Endothelial cell of umbilical vein (primary cell): ENCODE data around the gene DAAM1. TPM values are rescaled to one million over a fixed set of nuclear protein-coding genes. Genes with fewer than 3 reads are reported as not detected.

ENCODE experiments used
- BruUV-seq: library from RNA; stranded (reverse); fragments of 400-500 nt; replicated peaks from 2 replicates; lab custom pipeline; 2021; lab: Mats Ljungman, UMichigan
- CTCF ChIA-PET: fragments of 300-600, 350-600 bp; sonication (Branson Sonifier 250); formaldehyde crosslinking; loops from one replicate; lab custom pipeline; 2021; ENCODE audit warnings: antibody characterized with exemption, inconsistent platforms; lab: Charles Lee
- POLR2A ChIA-PET: fragments of 300-600, 350-600 bp; sonication (Branson Sonifier 250); formaldehyde crosslinking; loops from one replicate; lab custom pipeline; 2021; ENCODE audit warnings: antibody characterized with exemption, inconsistent platforms; lab: Charles Lee
- DNase-seq: peaks from one replicate; pipeline ENCODE4 v3.0.0-alpha.2; 2011; ENCODE audit warnings: low read depth, low spot score
- FAIRE-seq: peaks from 2 replicates; lab custom pipeline; 2011; peaks lifted over from hg19 to GRCh38; lab: Jason Lieb, UNC
- H2AFZ ChIP-seq: 2 replicates; pipeline ENCODE4 v1.6.0; 2012; ENCODE audit warnings: low read depth, low read length, control low read depth, inconsistent platforms
- H3K27ac ChIP-seq: 2 replicates; pipeline ENCODE4 v1.5.1; 2011; ENCODE audit warnings: low read depth, mild to moderate bottlenecking, control low read depth, low read length, moderate library complexity; ENCODE audit not compliant: insufficient read depth
- H3K27me3 ChIP-seq, 2 experiments: 2 replicates each; pipeline versions ENCODE4 v1.6.0 to v1.6.1; 2011; ENCODE audit warnings: low read length in 2 of 2, mixed read lengths in 1 of 2; ENCODE audit not compliant: control insufficient read depth in 2 of 2, insufficient read depth in 2 of 2
- H3K36me3 ChIP-seq, 2 experiments: 2 replicates in 1 of 2; 3 replicates in 1 of 2; pipeline ENCODE4 v1.5.1; 2011; ENCODE audit warnings: low read length in 2 of 2, mild to moderate bottlenecking in 1 of 2, moderate library complexity in 1 of 2; ENCODE audit not compliant: control insufficient read depth in 2 of 2, insufficient read depth in 2 of 2; ENCODE audit errors: extremely low read depth in 1 of 2
- H3K4me1 ChIP-seq: 3 replicates; pipeline ENCODE4 v1.5.1; 2011; ENCODE audit warnings: mild to moderate bottlenecking, low read length; ENCODE audit not compliant: control insufficient read depth, insufficient read depth; ENCODE audit errors: extremely low read depth
- H3K4me2 ChIP-seq: 2 replicates; pipeline ENCODE4 v1.6.1; 2011; ENCODE audit warnings: low read length, control low read depth, mixed read lengths; ENCODE audit not compliant: insufficient read depth
- H3K4me3 ChIP-seq, 3 experiments: fragments of 200-600 bp in 1 of 3; sonication (generic), shearing (Covaris generic) in 1 of 3; replicated peaks in 1 of 3; 2 replicates each; pipeline ENCODE4 v1.5.1; 2011 to 2016; ENCODE audit warnings: control low read depth in 3 of 3, low read length in 3 of 3, mild to moderate bottlenecking in 2 of 3, inconsistent platforms in 1 of 3, low read depth in 1 of 3, moderate library complexity in 1 of 3; ENCODE audit not compliant: insufficient read depth in 1 of 3
- H3K79me2 ChIP-seq: 2 replicates; pipeline ENCODE4 v1.6.0; 2012; ENCODE audit warnings: low read length, inconsistent platforms; ENCODE audit not compliant: control insufficient read depth, insufficient read depth
- H3K9ac ChIP-seq: replicated peaks from 2 replicates; pipeline ENCODE3; 2011; ENCODE audit warnings: low read length, control low read depth; ENCODE audit not compliant: insufficient read depth; ENCODE audit errors: extremely low read depth
- H3K9me1 ChIP-seq: replicated peaks from 3 replicates; pipeline ENCODE4 v1.6.0; 2011; ENCODE audit warnings: mild to moderate bottlenecking, low read length; ENCODE audit not compliant: control insufficient read depth, insufficient read depth; ENCODE audit errors: extremely low read depth
- H3K9me3 ChIP-seq: replicated peaks from 2 replicates; pipeline ENCODE4 v1.5.1; 2012; ENCODE audit warnings: low read length, inconsistent platforms; ENCODE audit not compliant: control insufficient read depth, insufficient read depth
- H4K20me1 ChIP-seq: replicated peaks from 2 replicates; pipeline ENCODE3; 2011; ENCODE audit warnings: mild to moderate bottlenecking, low read length; ENCODE audit not compliant: control insufficient read depth, insufficient read depth; ENCODE audit errors: extremely low read depth
- EZH2 ChIP-seq: IDR thresholded peaks from 2 replicates; pipeline ENCODE4 v1.6.1; 2012; ENCODE audit warnings: borderline replicate concordance, low read depth, mild to moderate bottlenecking, moderate library complexity, low read length, inconsistent platforms; ENCODE audit not compliant: severe bottlenecking
- FOS ChIP-seq: IDR thresholded peaks from 2 replicates; pipeline ENCODE4 v1.6.1; 2011; ENCODE audit warnings: mild to moderate bottlenecking, low read length, moderate library complexity, borderline replicate concordance; ENCODE audit not compliant: insufficient read depth
- GATA2 ChIP-seq: IDR thresholded peaks from 2 replicates; pipeline ENCODE4 v1.7.0; 2011; ENCODE audit warnings: low read depth, mild to moderate bottlenecking, moderate library complexity, mixed read lengths, low read length; ENCODE audit not compliant: insufficient read length, insufficient read depth
- JUN ChIP-seq: IDR thresholded peaks from 2 replicates; pipeline ENCODE4 v1.6.1; 2011; ENCODE audit warnings: borderline replicate concordance, low read depth; ENCODE audit not compliant: insufficient read length, insufficient read depth
- MYC ChIP-seq: IDR thresholded peaks from one replicate; pipeline ENCODE4 v1.6.1; 2011; ENCODE audit warnings: mild to moderate bottlenecking, low read depth, low read length
- POLR2A ChIP-seq: IDR thresholded peaks from 2 replicates; pipeline ENCODE4 v1.6.1; 2012; ENCODE audit warnings: low read depth, mild to moderate bottlenecking, control low read depth, low read length
- POLR2AphosphoS5 ChIP-seq: IDR thresholded peaks from 2 replicates; pipeline ENCODE4 v1.6.1; 2012; ENCODE audit warnings: low read depth, mild to moderate bottlenecking, control low read depth, low read length, moderate library complexity; ENCODE audit not compliant: insufficient read depth
- dilution Hi-C: fragments of 300-500 bp; cut with MboI; formaldehyde crosslinking; loops from one replicate; pipeline ENCODE4 v1.15.0; 2019; ENCODE audit warnings: low sequenced_read_pairs; ENCODE audit not compliant: extremely low pct_ligation_motif_present
- intact Hi-C: fragments of 100-400 bp; cut with micrococcal nuclease; formaldehyde crosslinking; loops from one replicate; pipeline ENCODE4 v1.10.0; 2022
- polyA plus RNA-seq, 4 experiments: library from polyadenylated mRNA; depleted of rRNA in 3 of 4; stranded (reverse) in 3 of 4; unstranded in 1 of 4; fragments of >200 nt; gene quantifications; 2 replicates each; pipeline versions ENCODE4 v1.2.1 to v1.2.3, GENCODE V29; 2011 to 2012; ENCODE audit warnings: missing spikeins in 1 of 4
- total RNA-seq: library from RNA; stranded (reverse); gene quantifications from 2 replicates; pipeline ENCODE4 v1.2.3, GENCODE V29; 2021
- TF ChIP-seq, protein P1 (sequence below), 2 donors: IDR thresholded peaks; 1 replicate in 1 of 2; 2 replicates in 1 of 2; pipeline ENCODE4 v1.5.1; 2011; ENCODE audit warnings: low read length in 2 of 2, mild to moderate bottlenecking in 2 of 2, moderate library complexity in 2 of 2, control low read depth in 1 of 2, inconsistent platforms in 1 of 2, low read depth in 1 of 2; ENCODE audit not compliant: insufficient read depth in 1 of 2; ENCODE audit errors: extremely low read depth in 1 of 2
- TF ChIP-seq, protein P2 (sequence below): IDR thresholded peaks from 2 replicates; pipeline ENCODE4 v1.6.1; 2011; ENCODE audit not compliant: insufficient read depth, insufficient read length

DAAM1 gene
- total and polyA plus RNA-seq, 2 donors (not counting 3 experiments of a cell fraction or from before 2014, with no cell fraction given), result 10.2 to 25.3 TPM

DNA sequence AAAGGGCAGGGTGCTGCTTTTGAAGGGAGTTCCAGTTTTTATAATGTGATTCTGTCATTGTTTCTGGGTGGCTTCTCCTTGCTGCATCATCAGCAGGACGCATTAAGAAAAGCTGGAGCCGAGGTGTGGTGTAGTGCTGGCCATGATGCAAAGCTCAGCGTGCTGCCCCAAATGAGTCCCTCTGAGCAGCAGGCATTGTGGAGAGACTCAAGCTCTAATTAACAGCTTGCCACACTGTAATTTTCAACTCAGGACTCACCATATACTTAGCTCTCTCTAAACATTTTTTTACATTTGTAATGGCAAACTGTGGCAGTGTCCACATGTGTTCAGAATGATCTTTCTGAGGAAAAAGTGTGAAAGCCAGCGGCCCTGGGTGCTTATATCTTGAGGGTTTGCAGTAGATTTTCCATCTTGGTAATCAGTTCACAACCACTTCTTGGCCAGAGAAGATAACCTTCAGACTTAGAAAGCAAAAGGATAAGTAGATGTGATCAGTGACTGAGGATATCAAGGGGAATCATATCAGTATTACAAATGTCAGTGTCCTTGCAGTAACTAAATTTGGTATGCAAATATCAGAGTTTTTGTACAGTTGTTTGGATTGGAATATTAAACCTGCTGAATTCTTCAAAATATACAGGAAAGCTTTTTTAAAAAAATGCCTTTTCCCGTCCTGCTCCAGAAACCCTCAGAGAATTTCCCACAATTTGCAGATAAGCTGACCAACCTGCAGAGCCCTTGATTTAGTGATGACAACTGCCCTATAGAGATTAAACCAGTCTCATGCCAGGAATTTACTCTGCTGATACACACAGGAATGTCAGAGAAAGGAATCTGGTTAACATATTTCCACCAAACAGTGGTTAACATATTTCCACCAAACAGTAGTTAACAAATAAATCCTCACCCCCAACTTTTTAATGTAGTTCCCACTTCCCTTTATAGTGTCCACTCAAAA, 63.6 kb downstream of the DAAM1 start:
- Histone ChIP-seq H3K27me3 (no peaks in the 10 kb centered on the region), H2AFZ (no peak overlapping the region), H3K4me3 (no peak overlapping the region), H3K4me1 (peaks cover 34% of the 10 kb centered on the region), H3K4me2 (no peak overlapping the region), H3K9me3 (no peaks in the 10 kb centered on the region), H3K36me3 (no peaks in the 10 kb centered on the region), H3K9me1 (no peaks in the 10 kb centered on the region), H3K9ac (no peak overlapping the region), H4K20me1 (no peaks in the 10 kb centered on the region), H3K27ac (no peak overlapping the region), H3K79me2 (peaks cover 7% of the 10 kb centered on the region)
- ChIA-PET CTCF (interaction anchor here (0.7 to 2.0 kb wide), 5 partner anchors 10 to 24 kb away, joined by 3 to 9 read pairs (median 4); no protein-coding TSS in a partner anchor), POLR2A (no interaction called here)
- FAIRE-seq (no peak), DNase-seq (no peak)
- dilution Hi-C loops, result no loop called here
- TF ChIP-seq POLR2AphosphoS5 (no peak), POLR2A (no peak), MYC (no peak), JUN (no peak), EZH2 (no peak), FOS (no peak), GATA2 (no peak)
- TF ChIP-seq, protein P1, sequence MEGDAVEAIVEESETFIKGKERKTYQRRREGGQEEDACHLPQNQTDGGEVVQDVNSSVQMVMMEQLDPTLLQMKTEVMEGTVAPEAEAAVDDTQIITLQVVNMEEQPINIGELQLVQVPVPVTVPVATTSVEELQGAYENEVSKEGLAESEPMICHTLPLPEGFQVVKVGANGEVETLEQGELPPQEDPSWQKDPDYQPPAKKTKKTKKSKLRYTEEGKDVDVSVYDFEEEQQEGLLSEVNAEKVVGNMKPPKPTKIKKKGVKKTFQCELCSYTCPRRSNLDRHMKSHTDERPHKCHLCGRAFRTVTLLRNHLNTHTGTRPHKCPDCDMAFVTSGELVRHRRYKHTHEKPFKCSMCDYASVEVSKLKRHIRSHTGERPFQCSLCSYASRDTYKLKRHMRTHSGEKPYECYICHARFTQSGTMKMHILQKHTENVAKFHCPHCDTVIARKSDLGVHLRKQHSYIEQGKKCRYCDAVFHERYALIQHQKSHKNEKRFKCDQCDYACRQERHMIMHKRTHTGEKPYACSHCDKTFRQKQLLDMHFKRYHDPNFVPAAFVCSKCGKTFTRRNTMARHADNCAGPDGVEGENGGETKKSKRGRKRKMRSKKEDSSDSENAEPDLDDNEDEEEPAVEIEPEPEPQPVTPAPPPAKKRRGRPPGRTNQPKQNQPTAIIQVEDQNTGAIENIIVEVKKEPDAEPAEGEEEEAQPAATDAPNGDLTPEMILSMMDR (IDR thresholded peaks at IDR 0.05; ENCODE audit: extremely low read depth in 1 of 2, insufficient read depth in 1 of 2, low read depth in 1 of 2, low read length in 2 of 2), result no peak
- TF ChIP-seq, protein P2, sequence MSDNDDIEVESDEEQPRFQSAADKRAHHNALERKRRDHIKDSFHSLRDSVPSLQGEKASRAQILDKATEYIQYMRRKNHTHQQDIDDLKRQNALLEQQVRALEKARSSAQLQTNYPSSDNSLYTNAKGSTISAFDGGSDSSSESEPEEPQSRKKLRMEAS, result no peak
- intact Hi-C loops, result no loop called here
- BruUV-seq, result no TSS peak
